ENCODE measurements around the gene KIAA1217.

GRCh38 chr10:24353319-24353718, 144.4 kb downstream of the KIAA1217 start:
- TF ChIP-seq KLF6 (CRISPR knock-in tag; IDR thresholded peaks at IDR 0.05; ENCODE audit: borderline replicate concordance) (no peak), POLR3A (IDR thresholded peaks at IDR 0.05; ENCODE audit: borderline replicate concordance, extremely low read depth, insufficient read depth, insufficient read length) (no peak), USF1 (CRISPR knock-in tag; IDR thresholded peaks at IDR 0.05) (no peak)
